SK-N-SH (cell line): ENCODE measurements around the gene MIS18A. TPM values are rescaled to one million over a fixed set of nuclear protein-coding genes. Genes with fewer than 3 reads are reported as not detected.

ENCODE experiments used
- CTCF ChIA-PET: fragments of 300-600, 350-600 bp; formaldehyde crosslinking; extraction: SDS; loops from one replicate; lab custom pipeline; 2021; lab: Yijun Ruan, JAX
- POLR2A ChIA-PET: fragments of 350-600 bp; sonication (Branson Sonifier 250); formaldehyde crosslinking; extraction: SDS; loops from one replicate; lab custom pipeline; 2020; ENCODE audit warnings: antibody characterized with exemption, inconsistent platforms; lab: Yijun Ruan, JAX
- DNase-seq: peaks from one replicate; pipeline ENCODE4 v3.0.0; 2012
- H2AFZ ChIP-seq: fragments of 200-600 bp; sonication (generic); 2 replicates; pipeline ENCODE4 v1.8.1; 2016; ENCODE audit warnings: antibody characterized with exemption, mild to moderate bottlenecking, low read depth
- H3F3A ChIP-seq: fragments of 200-600 bp; sonication (generic); replicated peaks from 2 replicates; pipeline ENCODE3; 2016; ENCODE audit warnings: antibody characterized with exemption, mild to moderate bottlenecking; ENCODE audit not compliant: insufficient read depth
- H3K27ac ChIP-seq, 2 experiments: fragments of 200-500 bp in 1 of 2; fragments of 200-600 bp in 1 of 2; sonication (Bioruptor generic) in 1 of 2; sonication (generic), shearing (Covaris generic) in 1 of 2; 2 replicates each; pipeline versions ENCODE4 v1.5.1 to v1.6.1; 2014 to 2016; ENCODE audit warnings: low read depth in 2 of 2, inconsistent platforms in 1 of 2, low read length in 1 of 2, mild to moderate bottlenecking in 1 of 2, mixed read lengths in 1 of 2
- H3K27me3 ChIP-seq: fragments of 200-600 bp; sonication (generic), shearing (Covaris generic); 2 replicates; pipeline ENCODE4 v1.6.1; 2016; ENCODE audit warnings: mixed run types; ENCODE audit not compliant: insufficient read depth
- H3K36me3 ChIP-seq, 2 experiments: fragments of 200-500 bp in 1 of 2; fragments of 200-600 bp in 1 of 2; sonication (Bioruptor generic) in 1 of 2; sonication (generic) in 1 of 2; replicated peaks in 1 of 2; 2 replicates each; pipeline versions ENCODE3 to v1.5.1; 2014 to 2016; ENCODE audit warnings: low read length in 1 of 2, mild to moderate bottlenecking in 1 of 2; ENCODE audit not compliant: insufficient read depth in 2 of 2, control insufficient read depth in 1 of 2
- H3K4me1 ChIP-seq, 2 experiments: fragments of 200-500 bp in 1 of 2; fragments of 200-600 bp in 1 of 2; sonication (Bioruptor generic) in 1 of 2; sonication (generic), shearing (Covaris generic) in 1 of 2; 2 replicates each; pipeline versions ENCODE4 v1.5.1 to v1.6.1; 2014 to 2016; ENCODE audit warnings: low read depth in 1 of 2, low read length in 1 of 2, mixed run types in 1 of 2; ENCODE audit not compliant: insufficient read depth in 2 of 2, control insufficient read depth in 1 of 2
- H3K4me2 ChIP-seq: fragments of 200-600 bp; sonication (generic), shearing (Covaris generic); 2 replicates; pipeline ENCODE4 v1.6.1; 2017; ENCODE audit warnings: mixed run types
- H3K4me3 ChIP-seq, 2 experiments: fragments of 200-500 bp in 1 of 2; fragments of 200-600 bp in 1 of 2; sonication (Bioruptor generic) in 1 of 2; sonication (generic), shearing (Covaris generic) in 1 of 2; 2 replicates each; pipeline versions ENCODE4 v1.5.1 to v1.8.1; 2014 to 2016; ENCODE audit warnings: low read depth in 2 of 2, inconsistent platforms in 1 of 2, low read length in 1 of 2, mild to moderate bottlenecking in 1 of 2, mixed read lengths in 1 of 2, moderate library complexity in 1 of 2
- H3K79me2 ChIP-seq: fragments of 200-600 bp; sonication (generic); 2 replicates; pipeline ENCODE4 v1.8.1; 2017; ENCODE audit warnings: mild to moderate bottlenecking; ENCODE audit not compliant: insufficient read depth
- H3K9ac ChIP-seq: fragments of 200-600 bp; sonication (generic); 2 replicates; pipeline ENCODE4 v1.6.1; 2017; ENCODE audit warnings: mixed run types
- H3K9me2 ChIP-seq: fragments of 200-600 bp; sonication (generic); 2 replicates; pipeline ENCODE4 v1.6.1; 2017; ENCODE audit warnings: mixed run types
- H3K9me3 ChIP-seq: fragments of 200-600 bp; sonication (generic); 2 replicates; pipeline ENCODE4 v1.6.1; 2017; ENCODE audit warnings: mixed run types, mild to moderate bottlenecking, moderate library complexity
- H4K20me1 ChIP-seq: fragments of 200-600 bp; sonication (generic); 2 replicates; pipeline ENCODE4 v1.6.1; 2017; ENCODE audit warnings: mild to moderate bottlenecking, mixed run types; ENCODE audit not compliant: insufficient read depth
- CTCF ChIP-seq: fragments of 200-600 bp; sonication (generic); IDR thresholded peaks from 2 replicates; pipeline ENCODE4 v1.6.1; 2017; ENCODE audit warnings: antibody characterized with exemption, mild to moderate bottlenecking, moderate library complexity
- FOSL2 ChIP-seq: IDR thresholded peaks from 2 replicates; pipeline ENCODE4 v1.4.0; 2012; ENCODE audit warnings: low read depth, mild to moderate bottlenecking, moderate library complexity, borderline replicate concordance
- FOXJ3 ChIP-seq: sonication (generic); formaldehyde crosslinking; IDR thresholded peaks from 2 replicates; pipeline ENCODE4 v1.5.1; 2020; ENCODE audit warnings: mild to moderate bottlenecking, missing genetic modification reagents
- JUND ChIP-seq: IDR thresholded peaks from 2 replicates; pipeline ENCODE4 v1.4.0; 2012
- MXI1 ChIP-seq: IDR thresholded peaks from 2 replicates; pipeline ENCODE4 v1.6.1; 2012; ENCODE audit warnings: mild to moderate bottlenecking, low read depth, low read length, improper control_type of control experiment
- PBX3 ChIP-seq: IDR thresholded peaks from 2 replicates; pipeline ENCODE4; 2012
- RAD21 ChIP-seq: IDR thresholded peaks from 2 replicates; pipeline ENCODE4 v1.6.1; 2012; ENCODE audit warnings: mild to moderate bottlenecking, low read length
- REST ChIP-seq: IDR thresholded peaks from 2 replicates; pipeline ENCODE4 v1.6.1; 2012; ENCODE audit warnings: mild to moderate bottlenecking, low read depth, low read length, moderate library complexity
- TAF1 ChIP-seq: IDR thresholded peaks from 2 replicates; pipeline ENCODE4 v1.6.1; 2012; ENCODE audit warnings: low read depth, mild to moderate bottlenecking, low read length, moderate library complexity, borderline replicate concordance
- USF1 ChIP-seq: IDR thresholded peaks from 2 replicates; pipeline ENCODE4 v1.4.0; 2012; ENCODE audit warnings: low read depth, borderline replicate concordance
- WGBS: methylation state at CpG from one replicate; pipeline ENCODE4 v1.1.6; 2017; ENCODE audit warnings: low lambda C conversion rate; 5-methylcytosine and 5-hydroxymethylcytosine counted together
- polyA plus RNA-seq, 3 experiments: library from polyadenylated mRNA; depleted of rRNA; stranded (reverse); fragments of >200 nt; gene quantifications; 2 replicates each; pipeline ENCODE4 v1.2.3, GENCODE V29; 2012

The MIS18A gene
- polyA plus RNA-seq, 1 of the 3 experiments (the other 2 are of a cell fraction) = 14.2 TPM

- Histone ChIP-seq H3K4me1 (no peaks in the 10 kb centered on the region), H3F3A (no peaks in the 10 kb centered on the region), H3K9me2 (no peaks in the 10 kb centered on the region), H3K36me3 (peaks cover 46 to 84% of the 10 kb centered on the region in 2 experiments), H3K4me2 (no peak overlapping the region), H4K20me1 (0 out of 2 replicates have a peak, but pooled peaks cover 3% of the 10 kb centered on the region), H3K79me2 (peaks cover 31% of the 10 kb centered on the region; the same call in 1 of the 2 replicates), H2AFZ (no peak overlapping the region), H3K4me3 (no peak overlapping the region), H3K9me3 (no peaks in the 10 kb centered on the region), H3K27ac (no peak overlapping the region), H3K9ac (no peak overlapping the region), H3K27me3 (no peaks in the 10 kb centered on the region)
- no peak for TF ChIP-seq CTCF
- no peak for TF ChIP-seq PBX3
- TF ChIP-seq USF1 = no peak
- TF ChIP-seq JUND = no peak
- no peak for TF ChIP-seq TAF1
- TF ChIP-seq REST = no peak
- no peak for TF ChIP-seq FOSL2
- no peak for TF ChIP-seq RAD21
- TF ChIP-seq MXI1 = no peak
- no peak for TF ChIP-seq FOXJ3 (CRISPR knock-in tag)
- ChIA-PET POLR2A (no interaction called here), CTCF (interaction anchor here (0.9 kb wide), 1 partner anchor 10 kb away, joined by 3 read pairs; no protein-coding TSS in a partner anchor)
- 97% methylated on average over 13 of the region's 14 CpGs for WGBS
- no peak for DNase-seq
Observed at GRCh38 chr21:32315511-32316281, 36.8 kb upstream of the MIS18A start.
